Jurkat, Clone E6-1 (cell line): ENCODE measurements around the gene RHBDL2.
"Not testable (repeated sequence)": the region's sequence is repeated elsewhere in the genome, so short reads cannot be mapped to it uniquely, and the experiment has no call there.

Experiments used
- DNase-seq: peaks from one replicate; pipeline ENCODE4 v3.0.0-alpha.2; 2011; ENCODE audit warnings: low read depth, low spot score
- H3K4me3 ChIP-seq: 2 replicates; pipeline ENCODE4 v1.5.1; 2011; ENCODE audit warnings: mild to moderate bottlenecking, low read length, control low read depth, moderate library complexity

The RHBDL2 gene

GRCh38 chr1:38889589-38889988 is 52.0 kb downstream of the RHBDL2 start:
- no peak overlapping the region for H3K4me3 ChIP-seq
- no peak for DNase-seq

GRCh38 chr1:38888423-38889333 is 53.0 kb downstream of the RHBDL2 start:
- no peak for DNase-seq
- H3K4me3 ChIP-seq, result no peak overlapping the region

GRCh38 chr1:38885092-38885491 is 56.5 kb downstream of the RHBDL2 start:
- no peak for DNase-seq
- H3K4me3 ChIP-seq, result no peak overlapping the region

GRCh38 chr1:38881487-38881886 is 60.1 kb downstream of the RHBDL2 start, which contains the start of gene GJA9:
Gene GJA9, minus strand, starts transcription at chr1:38881587. Its CDS starts 5,489 bp downstream, at chr1:38876098.
- DNase-seq, result no peak
- no peak within 1 kb of the TSS for H3K4me3 ChIP-seq

GRCh38 chr1:38875811-38876210 is 65.8 kb downstream of the RHBDL2 start:
- H3K4me3 ChIP-seq, result no peak overlapping the region
- no peak for DNase-seq

- peak within 1 kb of the TSS; percentile 89 for H3K4me3 ChIP-seq
- DNase-seq, result peak; percentile 95
Observed at GRCh38 chr1:38873027-38873969, 68.3 kb downstream of the RHBDL2 start, which contains the start of gene MYCBP. Gene MYCBP, minus strand, starts transcription at chr1:38873348. Its CDS starts 43 bp downstream, at chr1:38873305.

GRCh38 chr1:38872401-38873026 is 69.1 kb downstream of the RHBDL2 start:
- DNase-seq, result no peak
- peak overlapping the region; percentile 89 for H3K4me3 ChIP-seq

GRCh38 chr1:38870996-38871395 is 70.6 kb downstream of the RHBDL2 start:
- H3K4me3 ChIP-seq, result no peak overlapping the region
- no peak for DNase-seq

GRCh38 chr1:38867208-38867607 is 74.4 kb downstream of the RHBDL2 start:
- DNase-seq, result no peak
- no peak overlapping the region for H3K4me3 ChIP-seq

- H3K4me3 ChIP-seq, result no peak overlapping the region
- DNase-seq, result no peak
Observed at GRCh38 chr1:38865112-38865715, 76.4 kb downstream of the RHBDL2 start.

GRCh38 chr1:38860454-38860795 is 81.2 kb downstream of the RHBDL2 start:
- DNase-seq, result no peak
- peak overlapping the region; percentile 90 for H3K4me3 ChIP-seq

- H3K4me3 ChIP-seq, result peak within 1 kb of the TSS; percentile 90
- DNase-seq, result peak; percentile 91
Observed at GRCh38 chr1:38859561-38860453, 81.8 kb downstream of the RHBDL2 start, which contains the start of gene RRAGC. Gene RRAGC, minus strand, starts transcription at chr1:38859772. Its CDS starts 126 bp downstream, at chr1:38859646.

- peak overlapping the region; percentile 73 for H3K4me3 ChIP-seq
- no peak for DNase-seq
Observed at GRCh38 chr1:38858833-38859560, 82.6 kb downstream of the RHBDL2 start.

- DNase-seq, result no peak
- no peak overlapping the region for H3K4me3 ChIP-seq
Observed at GRCh38 chr1:38852780-38853179, 88.8 kb downstream of the RHBDL2 start.

- H3K4me3 ChIP-seq, result no peak overlapping the region
- DNase-seq, result no peak
Observed at GRCh38 chr1:38848071-38848470, 93.6 kb downstream of the RHBDL2 start.

GRCh38 chr1:38846210-38846609 is 95.4 kb downstream of the RHBDL2 start:
- DNase-seq, result no peak
- no peak overlapping the region for H3K4me3 ChIP-seq

GRCh38 chr1:38845088-38845487 is 96.5 kb downstream of the RHBDL2 start:
- not testable (repeated sequence) for DNase-seq, H3K4me3 ChIP-seq
